ENCODE measurements around the gene RNF208.

The RNF208 gene

DNA sequence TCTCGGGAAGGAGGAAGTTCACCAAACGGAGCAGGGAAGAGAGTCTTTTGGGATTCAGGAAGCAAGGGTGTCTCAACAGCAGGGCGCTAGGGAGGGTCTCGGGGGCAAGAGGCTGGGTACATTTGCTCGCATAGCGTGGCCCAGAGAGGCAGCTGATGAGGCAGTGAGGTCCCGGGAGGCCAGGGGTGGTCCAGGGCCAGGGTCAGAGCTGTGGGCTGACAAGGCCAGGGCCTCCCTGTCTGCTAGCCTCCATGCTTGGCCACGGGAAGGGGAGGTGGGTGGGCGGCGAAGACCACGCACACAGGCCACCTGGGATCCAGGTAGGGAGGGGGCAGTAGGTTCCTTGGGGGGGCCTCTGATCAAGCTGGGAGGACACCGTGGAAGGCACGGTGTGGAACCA lies 10.5 kb downstream of the RNF208 start:
- no peak for DNase-seq

DNA sequence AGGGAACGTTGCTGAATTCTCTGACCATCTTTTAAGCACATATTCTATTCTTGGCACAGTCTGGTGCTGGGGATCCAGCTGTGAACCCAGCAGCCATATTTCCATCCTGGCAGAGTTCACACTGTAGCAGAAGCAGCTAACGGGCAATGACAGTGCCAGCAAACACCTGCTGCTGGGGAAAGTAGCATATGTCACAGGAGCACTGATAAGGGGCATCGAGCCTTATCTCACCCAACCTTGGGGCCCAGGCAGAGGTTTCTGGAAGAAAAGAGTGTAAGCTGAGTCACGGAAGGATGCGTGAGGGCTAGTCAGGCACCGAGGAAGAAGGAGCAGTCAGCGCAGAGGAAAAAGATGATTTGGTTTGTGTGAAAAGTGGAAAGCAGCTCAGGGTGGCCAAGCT lies 15.4 kb downstream of the RNF208 start:
- DNase-seq = no peak

GRCh38 chr9:137205126-137206069 lies 16.6 kb downstream of the RNF208 start, which contains the start of the genes NDOR1 and TMEM203:
TSS of gene NDOR1 (plus strand) at chr9:137205700. CDS start at chr9:137205778, 78 bp downstream.
TSS of gene TMEM203 (minus strand) at chr9:137205648. CDS start at chr9:137205414, 234 bp downstream.
- DNase-seq = peak; percentile 82 to 85

DNA sequence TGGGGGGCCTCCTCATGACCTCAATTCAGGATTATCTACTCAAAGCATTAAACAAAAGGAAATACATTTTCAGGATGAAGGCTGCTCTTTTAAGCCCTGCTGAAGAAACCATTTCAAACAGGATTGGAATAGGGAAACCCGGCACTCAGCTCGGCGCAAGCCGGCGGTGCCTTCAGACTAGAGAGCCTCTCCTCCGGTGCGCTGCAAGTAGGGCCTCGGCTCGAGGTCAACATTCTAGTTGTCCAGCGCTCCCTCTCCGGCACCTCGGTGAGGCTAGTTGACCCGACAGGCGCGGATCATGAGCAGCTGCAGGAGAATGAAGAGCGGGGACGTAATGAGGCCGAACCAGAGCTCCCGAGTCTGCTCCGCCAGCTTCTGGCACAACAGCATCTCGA lies 17.3 kb downstream of the RNF208 start:
- DNase-seq = no peak

GRCh38 chr9:137202966-137203365 lies 19.1 kb downstream of the RNF208 start:
- no peak for DNase-seq

DNA sequence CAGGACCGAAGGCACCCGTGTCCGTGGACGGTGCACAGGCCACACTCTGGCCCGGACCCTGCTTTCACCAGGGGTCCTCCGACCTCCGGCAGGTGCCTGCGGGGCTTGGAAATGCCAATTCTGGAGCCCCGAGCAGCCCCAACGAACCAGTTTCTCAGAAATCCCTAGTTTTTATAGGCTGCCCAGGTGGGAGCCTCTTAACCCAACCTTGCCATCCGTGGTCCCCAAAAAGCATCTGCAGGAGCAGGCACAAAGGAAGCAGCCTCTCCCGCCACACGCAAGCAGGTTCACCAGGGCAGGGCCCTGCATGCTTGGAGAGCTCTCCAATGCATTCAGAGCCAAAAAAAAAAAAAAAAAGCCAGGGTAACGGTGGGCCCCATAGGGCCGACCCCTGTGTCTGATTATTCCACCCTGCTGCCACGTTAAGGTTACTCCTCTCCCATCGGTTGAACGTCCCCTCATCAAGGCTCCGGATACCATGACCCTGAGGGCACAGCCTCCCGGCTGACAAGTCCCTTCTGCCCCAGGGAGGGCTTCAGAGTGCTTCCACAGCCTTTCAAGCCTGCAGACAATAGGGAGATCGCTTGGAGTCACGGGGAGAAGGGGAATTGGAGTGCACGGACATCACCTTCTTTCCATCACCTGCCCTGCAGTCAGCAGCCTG lies 20.7 kb downstream of the RNF208 start:
- DNase-seq = no peak

DNA sequence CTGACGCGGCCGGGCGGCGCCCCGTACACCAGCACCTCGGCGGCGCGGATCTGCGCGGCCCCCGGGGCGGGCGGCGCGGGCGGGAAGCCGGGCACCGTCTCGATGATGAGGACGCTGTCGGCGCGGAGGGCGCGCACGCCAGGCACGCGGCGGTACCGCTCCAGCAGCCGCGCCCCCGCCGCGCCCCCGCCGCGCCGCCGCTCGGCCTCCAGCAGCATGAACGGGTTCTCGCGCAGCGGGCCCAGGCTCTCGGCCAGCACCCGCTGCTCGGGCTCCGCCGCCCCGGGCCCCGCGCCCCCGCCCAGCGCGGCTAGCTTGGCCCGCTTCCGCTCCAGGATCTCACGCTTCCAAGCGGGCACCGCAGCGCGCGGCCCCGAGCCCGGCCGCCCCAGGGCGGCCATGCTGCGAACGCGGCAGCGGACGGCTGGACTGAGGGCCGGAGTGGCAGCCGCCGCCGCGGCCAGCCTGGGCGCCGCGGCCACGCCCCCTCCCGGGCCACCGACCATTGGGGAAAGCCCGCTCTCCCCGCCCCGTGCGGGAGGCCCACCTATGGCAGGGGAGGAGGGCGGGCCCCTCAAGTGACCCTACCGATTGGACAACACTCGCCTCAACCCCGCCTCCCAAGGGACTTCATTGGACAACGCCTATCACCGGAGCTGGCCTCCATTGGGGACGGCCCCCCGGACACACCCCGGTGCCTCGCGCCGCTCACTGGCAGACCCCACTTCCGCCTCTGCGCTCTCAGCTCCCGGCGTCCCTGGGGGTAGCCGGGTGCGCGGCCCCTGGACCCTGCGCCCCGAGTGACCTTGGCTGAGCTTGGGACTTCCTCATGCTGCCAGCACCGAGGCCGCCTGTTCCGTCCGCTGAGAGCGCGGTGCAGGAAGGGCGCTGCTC lies 21.5 kb downstream of the RNF208 start, which contains the start of gene TPRN:
Gene TPRN (minus strand): TSS at position 431 of the 894 bp plus-strand sequence. CDS start 30 bp downstream, at position 401.
- peak; percentile 99 for DNase-seq

DNA sequence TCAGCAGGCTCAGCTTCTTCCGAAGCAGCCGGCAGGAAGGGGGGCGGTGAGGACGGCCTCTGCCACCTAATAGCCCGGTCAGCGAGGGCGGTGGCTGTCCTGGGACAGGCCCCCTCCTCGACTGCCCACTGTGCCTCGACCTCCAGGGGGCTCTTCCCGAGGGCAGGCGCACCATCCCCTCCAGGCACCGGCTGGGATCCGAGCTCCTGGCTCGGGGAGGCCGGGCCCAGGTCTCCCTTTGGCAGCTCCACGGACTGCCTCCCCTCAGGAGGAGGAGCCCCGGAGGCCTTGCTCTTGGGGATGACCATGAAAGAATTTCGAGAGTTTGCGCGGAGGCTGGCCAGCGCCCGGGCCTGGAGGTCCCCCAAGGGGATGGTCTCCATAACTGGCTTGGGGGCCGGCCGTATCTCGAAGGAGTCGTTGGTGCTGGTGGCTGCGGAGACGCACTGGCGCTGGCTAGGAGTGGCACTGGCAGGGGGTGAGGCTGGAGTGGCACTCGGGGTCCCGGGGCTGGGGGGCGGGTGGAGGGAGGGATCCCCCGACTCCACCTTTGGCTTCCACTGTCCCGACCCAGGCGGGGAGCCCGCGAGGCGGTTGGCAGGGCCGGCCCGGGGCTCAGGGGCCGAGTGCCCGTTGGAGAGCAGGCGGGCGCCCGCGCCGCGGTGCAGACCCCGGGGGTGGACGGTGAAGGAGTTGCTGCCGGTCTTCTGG lies 22.5 kb downstream of the RNF208 start:
- no peak for DNase-seq

- no peak for DNase-seq
Measured at GRCh38 chr9:137198902-137199283, 23.1 kb downstream of the RNF208 start.

DNA sequence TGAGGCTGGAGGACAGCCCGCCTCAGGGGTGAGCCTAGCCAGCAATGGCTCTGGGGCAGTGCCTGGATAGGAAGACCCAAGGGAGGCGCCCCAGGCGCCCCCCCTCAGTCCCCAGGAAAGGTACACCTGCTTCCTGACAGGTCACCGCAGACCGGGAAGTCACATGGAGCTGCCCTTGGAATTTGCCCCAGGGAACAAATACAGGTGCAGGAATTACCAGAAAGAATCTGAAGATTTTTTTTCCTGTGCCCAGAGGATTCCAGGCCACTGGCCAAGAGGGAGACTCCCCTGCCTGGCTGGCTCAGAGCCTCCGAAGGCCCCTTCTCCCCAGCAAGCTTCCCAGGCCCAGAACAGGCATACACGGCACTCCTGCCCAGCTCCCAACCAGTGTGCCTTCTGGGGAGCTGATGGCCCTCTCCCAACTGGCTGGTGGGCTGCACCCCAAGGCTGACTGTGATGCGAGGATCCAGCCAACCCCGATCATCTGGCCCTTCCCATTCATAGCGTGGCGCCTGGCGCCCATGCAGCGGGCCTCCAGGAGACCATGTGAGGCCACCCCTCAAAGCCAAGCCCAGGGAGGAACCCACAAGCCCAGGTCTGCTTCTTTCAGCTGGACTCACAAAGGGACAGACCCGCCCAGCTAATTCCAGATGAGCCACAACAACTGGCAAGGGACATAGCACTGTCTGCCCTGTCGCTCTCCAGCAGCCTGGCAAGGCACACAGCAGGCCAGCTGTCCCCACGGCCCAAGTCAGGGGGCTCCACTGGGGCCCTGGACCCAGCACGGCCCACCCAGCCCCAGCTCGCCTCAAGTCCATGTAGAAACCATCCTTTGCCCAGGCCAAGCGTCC lies 23.8 kb downstream of the RNF208 start:
- DNase-seq = peak in 1 of 2 experiments; percentile 44

DNA sequence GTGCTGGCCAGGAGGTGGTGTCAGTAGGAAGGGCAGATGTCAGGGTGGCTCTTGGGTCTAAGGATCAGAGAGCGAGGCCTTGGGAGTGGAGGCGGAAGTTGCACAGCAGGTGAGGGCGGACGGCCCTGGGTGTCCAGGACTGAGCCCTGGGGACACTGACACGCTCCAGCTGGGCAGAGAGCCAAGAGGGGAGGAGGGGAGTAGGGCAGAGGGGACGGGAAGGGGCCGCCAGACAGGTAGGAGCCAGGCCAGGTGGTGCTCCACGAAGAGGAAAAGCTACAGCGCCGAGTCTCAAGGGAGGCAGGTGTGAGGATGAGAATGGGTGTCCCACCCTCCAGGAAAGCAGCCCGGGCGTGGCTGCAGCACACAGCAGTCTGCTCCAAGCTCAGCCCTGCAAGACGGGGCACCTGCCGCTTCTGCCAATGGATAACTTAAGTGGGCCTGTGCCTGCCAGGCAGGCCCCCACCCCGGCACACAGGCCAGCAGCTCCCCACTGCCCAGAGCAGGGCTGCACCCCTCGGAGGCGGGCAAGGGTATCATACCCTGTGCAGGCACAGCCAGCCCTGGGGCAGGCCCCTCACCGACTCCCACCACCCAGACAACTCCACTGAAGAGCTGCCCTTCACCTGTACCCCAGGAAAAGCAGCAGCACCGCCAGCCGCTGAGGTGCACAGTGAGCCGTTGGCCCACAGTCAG lies 26.4 kb downstream of the RNF208 start:
- peak; percentile 86 to 93 for DNase-seq

DNA sequence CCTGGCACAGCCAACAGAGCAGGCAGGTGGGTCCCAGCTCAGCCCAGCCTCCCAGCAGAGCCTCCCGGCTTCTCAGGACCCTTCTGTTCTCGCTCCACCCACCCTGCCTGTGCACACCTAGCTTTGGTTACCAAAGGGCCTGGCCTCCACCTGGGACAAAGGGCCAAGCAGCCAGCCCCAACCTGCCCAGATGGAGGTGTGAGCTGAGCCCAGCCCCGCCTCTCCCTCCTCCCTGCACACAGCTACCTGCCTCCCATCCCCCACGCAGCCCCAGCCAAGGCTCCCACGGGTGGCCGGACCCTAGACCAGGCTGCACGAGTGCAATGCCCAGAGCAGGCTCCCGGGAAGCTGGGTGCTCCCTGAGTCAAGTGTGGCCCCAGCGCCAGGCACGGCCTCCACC lies 27.1 kb downstream of the RNF208 start:
- DNase-seq = peak in 1 of 2 experiments; percentile 33

GRCh38 chr9:137194388-137194787 lies 27.7 kb downstream of the RNF208 start:
- DNase-seq = no peak

DNA sequence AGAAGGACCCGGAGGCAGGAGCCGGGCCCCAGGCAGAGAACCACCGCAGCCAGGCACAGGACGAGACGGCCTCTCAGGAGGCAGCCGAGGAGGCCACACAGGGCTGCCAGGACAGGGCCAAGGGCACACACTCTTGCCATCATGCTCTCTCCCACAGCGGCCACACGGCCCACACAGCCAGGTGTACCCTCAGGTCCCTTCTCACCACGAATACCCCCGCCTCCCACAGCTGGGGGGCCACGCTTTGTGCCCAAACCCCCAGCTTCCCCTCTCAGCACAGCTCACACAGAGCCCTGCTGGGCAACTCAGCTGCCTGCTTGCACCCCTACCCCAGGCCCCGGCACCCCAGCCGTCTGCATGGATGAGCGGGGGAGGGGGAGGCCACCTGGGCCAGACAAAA lies 28.3 kb downstream of the RNF208 start:
- DNase-seq = no peak

- DNase-seq = no peak
Measured at GRCh38 chr9:137192859-137193258, 29.2 kb downstream of the RNF208 start.

- DNase-seq = no peak
Measured at GRCh38 chr9:137192448-137192780, 29.6 kb downstream of the RNF208 start.

- no peak for DNase-seq
Measured at GRCh38 chr9:137191691-137192447, 30.2 kb downstream of the RNF208 start.

DNA sequence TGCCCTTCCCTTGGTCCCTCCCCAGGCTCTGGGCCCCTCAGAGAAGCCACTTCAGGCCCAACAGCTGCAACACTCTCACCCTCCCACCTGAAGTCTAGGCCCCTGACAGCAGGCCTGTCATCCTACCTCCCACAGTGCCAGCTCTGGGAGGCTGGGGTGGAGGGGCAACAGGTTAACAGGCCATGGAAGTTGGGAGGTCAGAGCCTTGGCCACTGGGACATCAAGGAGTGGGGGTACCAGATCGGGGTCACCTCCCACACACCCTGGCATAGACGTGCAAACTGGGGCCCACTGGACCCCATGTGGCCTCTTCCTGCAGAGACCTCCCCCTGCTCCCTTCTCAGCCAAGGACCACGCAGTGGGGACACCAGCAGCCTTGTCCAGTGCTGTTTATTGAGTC lies 30.8 kb downstream of the RNF208 start:
- DNase-seq = no peak

GRCh38 chr9:137190315-137190856 lies 31.7 kb downstream of the RNF208 start:
- no peak for DNase-seq
